ENCODE measurements around the gene FOLH1.
"Not testable (repeated sequence)": the region's sequence is repeated elsewhere in the genome, so short reads cannot be mapped to it uniquely, and the experiment has no call there.

FOLH1 gene

DNA sequence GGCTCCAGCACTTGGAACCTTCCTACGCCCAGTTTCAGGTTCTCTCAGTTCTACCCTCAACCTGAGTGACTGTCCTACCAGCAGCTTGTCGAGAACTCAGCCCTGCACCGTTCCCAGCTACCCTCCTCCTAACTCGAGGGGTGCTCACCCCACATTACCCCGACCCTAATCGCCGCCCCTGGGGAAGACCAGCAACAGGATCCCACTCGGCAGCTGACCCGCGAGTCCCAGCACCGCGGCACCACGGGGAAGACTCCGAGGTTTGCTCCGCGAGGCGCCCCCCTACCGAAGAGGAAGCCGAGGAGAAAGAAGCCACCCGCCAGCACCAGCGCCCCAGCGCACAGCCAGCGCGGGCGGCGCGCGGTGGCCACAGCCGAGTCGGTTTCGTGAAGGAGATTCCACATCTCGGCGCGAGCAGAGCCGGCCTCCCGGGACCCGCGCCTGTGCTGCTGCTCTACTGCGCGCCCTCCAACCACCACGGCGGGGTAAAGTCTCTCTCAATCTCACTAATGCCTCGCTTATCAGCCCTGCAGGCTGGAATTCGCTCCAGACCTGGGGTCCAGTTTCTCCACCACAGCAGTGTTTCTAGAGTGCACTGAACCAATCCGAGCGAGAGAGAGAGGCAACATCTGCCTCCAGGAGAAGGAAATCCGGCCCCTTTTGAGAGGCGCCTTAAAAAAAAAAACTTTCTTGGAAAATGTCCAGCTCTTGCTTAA lies at the start of gene FOLH1:
TSS of gene FOLH1 (minus strand) at position 597 of the 716 bp plus-strand sequence. CDS start at position 404, 193 bp downstream.
- no peak for DNase-seq

- DNase-seq, result not testable (repeated sequence)
Measured at GRCh38 chr11:49255148-49255547, 46.7 kb upstream of the FOLH1 start.

DNA sequence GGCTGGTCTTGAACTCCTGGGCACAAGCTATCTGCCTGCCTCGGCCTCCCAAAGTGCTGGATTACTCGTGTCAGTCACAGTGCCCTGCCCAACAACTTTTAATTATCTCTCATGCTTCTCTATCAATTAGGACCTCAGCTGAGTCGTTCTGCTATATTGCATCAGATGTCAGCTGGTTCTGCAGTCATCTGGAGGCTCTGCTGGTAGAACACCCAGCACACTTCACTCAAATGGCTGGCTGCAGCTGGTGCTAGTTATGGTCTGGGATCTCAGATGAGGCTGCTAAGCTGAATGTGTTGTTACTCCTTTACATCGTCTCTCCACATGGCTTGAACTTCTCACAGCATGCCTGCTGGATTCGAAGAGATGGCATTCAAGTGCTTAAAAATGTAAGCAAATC lies 42.8 kb upstream of the FOLH1 start:
- not testable (repeated sequence) for DNase-seq

DNA sequence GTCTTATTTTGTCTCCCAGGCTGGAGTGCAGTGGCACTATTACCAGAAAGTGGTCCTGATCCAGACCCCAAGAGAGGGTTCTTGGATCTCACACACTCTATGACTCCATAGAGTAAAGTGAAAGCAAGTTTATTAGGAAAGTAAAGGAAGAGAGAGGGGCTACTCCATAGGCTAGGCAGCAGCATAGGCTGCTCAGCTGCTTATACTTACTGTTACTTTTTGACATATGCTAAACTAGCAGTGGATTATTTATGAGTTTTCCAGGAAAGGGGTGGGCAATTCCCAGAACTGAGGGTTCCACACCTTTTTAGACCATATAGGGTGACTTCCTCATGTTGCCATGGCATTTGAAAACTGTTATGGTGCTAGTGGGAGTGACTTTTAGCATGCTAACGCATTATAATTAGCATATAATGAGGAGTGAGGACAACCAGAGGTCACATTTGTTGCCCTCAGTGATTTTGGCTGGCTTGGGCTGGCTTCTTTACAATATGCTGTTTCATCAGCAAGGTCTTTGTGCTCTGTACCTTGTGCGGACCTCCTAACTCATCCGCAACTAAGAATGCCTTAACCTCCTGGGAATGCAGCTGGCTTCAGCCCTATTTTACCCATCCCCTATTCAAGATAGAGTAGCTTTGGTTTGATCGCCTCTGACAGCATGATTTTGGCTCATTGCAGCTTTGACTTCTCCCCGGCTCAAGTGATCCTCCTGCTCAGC lies 42.2 kb upstream of the FOLH1 start:
- DNase-seq, result not testable (repeated sequence)

- DNase-seq, result not testable (repeated sequence)
Measured at GRCh38 chr11:49249363-49249762, 41.0 kb upstream of the FOLH1 start.

DNA sequence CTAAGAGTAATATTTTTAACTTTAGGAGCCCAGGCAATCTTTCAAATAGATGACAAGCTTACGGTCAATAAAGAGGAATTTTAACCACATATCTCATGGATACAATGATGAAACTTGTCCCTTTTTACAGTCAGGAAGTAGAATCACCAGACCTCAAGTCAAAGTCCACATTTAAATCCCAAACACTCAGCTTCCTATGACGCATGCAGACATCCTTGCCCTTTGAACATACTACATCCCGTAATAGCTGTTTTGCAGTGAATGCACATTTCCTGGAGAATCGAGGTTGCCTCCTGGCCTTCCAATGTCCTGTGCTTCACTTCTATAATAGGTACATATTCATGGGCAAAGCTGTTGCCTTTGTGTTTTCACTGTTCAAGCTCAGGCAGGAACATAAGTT lies 25.3 kb upstream of the FOLH1 start:
- not testable (repeated sequence) for DNase-seq

DNA sequence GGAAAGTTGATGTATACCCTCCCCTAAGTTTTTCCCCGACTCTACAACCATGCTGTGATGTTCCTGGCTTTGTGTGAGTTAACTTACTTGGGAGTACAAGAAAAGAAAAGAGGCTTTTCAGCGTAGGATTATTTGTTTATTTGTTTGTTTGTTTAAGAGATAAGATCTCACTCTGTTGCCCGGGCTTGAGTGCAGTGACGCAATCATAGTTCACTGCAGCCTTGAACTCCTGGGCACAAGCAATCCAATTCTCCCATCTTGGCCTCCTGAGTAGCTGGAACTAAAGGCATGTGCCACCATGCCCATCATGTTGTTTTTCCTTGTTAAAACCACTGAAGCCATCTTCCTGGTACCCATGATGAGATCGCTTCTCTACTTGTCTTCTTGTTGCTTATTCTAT lies 24.6 kb upstream of the FOLH1 start:
- not testable (repeated sequence) for DNase-seq

- DNase-seq, result not testable (repeated sequence)
Measured at GRCh38 chr11:49231725-49232124, 23.3 kb upstream of the FOLH1 start.

DNA sequence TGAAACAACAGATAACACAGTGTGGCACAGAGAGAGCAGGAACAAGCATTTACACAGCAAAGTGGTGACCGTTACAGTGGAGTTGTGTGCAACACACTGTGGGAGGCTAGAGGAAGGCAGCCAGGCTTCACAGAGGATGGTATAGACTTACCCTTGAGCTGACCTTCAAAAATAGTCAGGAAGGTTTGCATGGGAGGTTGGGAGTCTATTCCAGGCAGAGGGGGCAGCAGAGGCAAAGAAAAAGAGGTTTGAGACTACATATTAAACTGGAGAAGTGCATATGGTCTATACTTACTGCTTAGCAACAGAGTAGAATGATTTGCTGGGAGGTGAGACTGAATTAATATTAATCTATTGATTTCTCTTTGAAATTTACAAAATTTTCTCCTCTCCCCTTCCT lies 22.1 kb upstream of the FOLH1 start:
- not testable (repeated sequence) for DNase-seq

- not testable (repeated sequence) for DNase-seq
Measured at GRCh38 chr11:49230001-49230400, 21.6 kb upstream of the FOLH1 start.

GRCh38 chr11:49229136-49229535 lies 20.7 kb upstream of the FOLH1 start:
- not testable (repeated sequence) for DNase-seq

- not testable (repeated sequence) for DNase-seq
Measured at GRCh38 chr11:49225255-49225785, 16.9 kb upstream of the FOLH1 start.

- DNase-seq, result no peak
Measured at GRCh38 chr11:49221112-49221511, 12.7 kb upstream of the FOLH1 start.

GRCh38 chr11:49213026-49213560 lies 4.7 kb upstream of the FOLH1 start:
- no peak for DNase-seq

- DNase-seq, result not testable (repeated sequence)
Measured at GRCh38 chr11:49206999-49207398, 1.4 kb downstream of the FOLH1 start.

DNA sequence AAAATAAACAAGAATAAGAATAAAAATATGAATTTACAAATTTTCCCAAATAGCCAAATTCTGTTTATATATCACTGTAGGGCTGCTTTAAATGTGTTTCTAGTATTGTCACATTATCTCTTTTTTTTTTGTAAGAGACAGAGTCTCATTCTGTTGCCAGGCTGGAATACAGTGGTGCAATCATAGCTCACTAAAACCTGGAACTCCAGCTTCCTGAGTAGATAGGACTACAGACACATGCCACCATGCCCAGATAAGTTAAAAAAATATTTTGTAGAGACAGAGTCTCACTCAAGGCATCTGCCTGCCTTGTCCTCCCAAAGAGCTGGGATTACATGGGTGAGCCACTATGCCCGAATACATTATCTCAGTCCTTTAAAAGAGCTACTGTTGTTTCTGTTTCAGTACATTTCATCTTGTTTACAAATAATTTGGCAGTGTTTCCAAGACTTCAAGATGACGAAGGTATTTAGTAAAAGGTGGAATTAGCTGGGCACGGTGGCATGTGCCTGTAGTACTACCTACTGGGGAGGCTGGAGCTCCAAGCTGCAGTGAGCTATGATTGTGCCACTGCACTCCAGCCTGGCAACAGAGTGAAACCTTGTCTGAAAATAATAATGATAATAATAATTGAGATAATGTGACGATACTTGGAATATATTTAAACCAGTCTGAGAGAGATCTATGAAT lies 6.0 kb downstream of the FOLH1 start:
- no peak for DNase-seq

- not testable (repeated sequence) for DNase-seq
Measured at GRCh38 chr11:49196775-49197174, 11.6 kb downstream of the FOLH1 start.

DNA sequence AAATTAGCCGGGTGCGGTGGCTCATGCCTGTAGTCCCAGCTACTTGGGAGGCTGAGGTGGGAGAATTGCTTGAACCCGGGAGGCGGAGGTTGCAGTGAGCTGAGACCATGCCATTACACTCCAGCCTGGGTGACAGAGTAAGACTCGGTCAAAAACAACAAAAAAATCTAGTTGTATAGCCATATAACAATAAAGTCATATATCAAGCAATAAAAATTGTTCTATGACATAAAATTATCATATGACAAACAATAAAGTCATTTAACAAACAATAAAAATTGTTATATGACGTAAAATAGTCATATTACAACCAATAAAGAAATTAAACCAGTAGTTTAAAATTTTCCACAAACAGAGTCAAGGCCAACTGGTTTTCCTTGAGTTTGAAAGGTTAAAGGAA lies 12.4 kb downstream of the FOLH1 start:
- DNase-seq, result not testable (repeated sequence)

DNA sequence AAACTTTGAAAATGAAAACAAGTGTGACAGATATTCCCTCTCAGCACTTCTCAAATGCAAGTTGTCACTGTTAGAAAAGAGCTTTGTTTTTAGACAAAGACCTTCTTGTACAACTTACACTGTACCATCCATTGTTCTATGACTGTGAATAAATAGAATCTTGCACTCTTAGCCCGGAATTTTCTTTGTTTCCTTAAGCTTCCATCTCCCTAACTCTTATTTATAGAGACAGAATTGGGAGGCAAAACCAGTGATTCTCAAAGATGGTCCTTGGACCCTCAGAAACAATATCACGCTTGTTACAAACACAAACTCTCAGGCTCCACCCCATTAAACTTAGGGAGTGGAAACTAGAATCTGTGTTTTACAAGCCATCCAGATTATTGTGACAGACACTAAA lies 18.1 kb downstream of the FOLH1 start:
- not testable (repeated sequence) for DNase-seq

DNA sequence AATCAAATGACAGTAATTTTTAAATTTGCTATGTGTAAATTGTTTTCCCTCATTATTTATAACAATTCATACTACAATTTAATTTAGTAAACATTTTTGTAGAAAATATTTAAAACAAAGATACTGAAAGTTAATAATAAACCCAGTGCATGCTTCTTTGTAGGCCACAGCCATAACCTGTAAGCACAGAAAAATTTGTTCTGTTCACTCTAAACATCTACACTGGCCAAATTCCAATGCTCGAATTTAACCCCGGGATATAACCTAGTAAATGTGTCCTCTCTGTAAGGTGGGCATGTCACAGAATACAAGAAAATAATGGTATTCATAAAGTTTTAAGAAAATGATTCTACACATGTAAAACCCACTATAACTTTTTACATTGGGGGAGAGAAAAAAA lies 22.2 kb downstream of the FOLH1 start:
- not testable (repeated sequence) for DNase-seq

- not testable (repeated sequence) for DNase-seq
Measured at GRCh38 chr11:49185597-49185996, 22.8 kb downstream of the FOLH1 start.

DNA sequence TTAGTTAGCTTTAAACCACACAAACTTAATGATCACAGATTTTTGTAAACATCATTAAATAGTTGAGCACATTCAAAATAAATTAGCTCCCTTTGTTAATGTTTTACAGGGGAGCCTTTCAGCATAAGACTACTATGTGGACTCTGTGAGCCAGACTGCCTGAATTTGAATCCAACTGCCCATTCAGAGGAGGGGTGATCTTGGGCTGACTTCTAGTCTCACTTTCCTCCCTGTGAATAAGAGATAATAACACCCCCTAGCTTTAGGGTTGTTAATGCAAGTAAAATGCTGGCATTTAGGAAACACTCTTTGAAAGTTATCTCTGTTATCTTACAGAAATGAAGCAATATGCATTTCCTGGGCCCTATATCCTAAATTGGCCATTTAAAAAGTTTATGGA lies 23.6 kb downstream of the FOLH1 start:
- not testable (repeated sequence) for DNase-seq

GRCh38 chr11:49177936-49178335 lies 30.5 kb downstream of the FOLH1 start:
- not testable (repeated sequence) for DNase-seq

All from NCI-H2081 treated with DMSO at 0.1 percent for 48 hours (cell line).